Activated T-helper 1 cell treated with anti-CD3 and anti-CD28 coated beads, Interleukin-12 subunit alpha, Interleukin-12 subunit beta, Interleukin-2, Interleukin-4 antibody, amounts not matched to agents 30 ng/mL and 10 ng/mL and 1 ng/mL, durations not matched to agents 14 hours and 24 hours and 36 hours (primary cell): Measurements from ENCODE around the gene NEU1. TPM values are rescaled to one million over a fixed set of nuclear protein-coding genes. Genes with fewer than 3 reads are reported as not detected.
"Not testable (repeated sequence)": the region's sequence is repeated elsewhere in the genome, so short reads cannot be mapped to it uniquely, and the experiment has no call there.

Experiments used
- DNase-seq: peaks from one replicate; pipeline ENCODE4 v3.0.0; 2021; ENCODE audit warnings: low spot score
- H3K27ac Mint-ChIP-seq: one replicate; pipeline ENCODE4 v1.8.0; 2021; ENCODE audit warnings: mild to moderate bottlenecking, mixed read lengths
- H3K27me3 Mint-ChIP-seq: one replicate; pipeline ENCODE4 v1.8.0; 2022; ENCODE audit warnings: mild to moderate bottlenecking, moderate library complexity, mixed read lengths; ENCODE audit not compliant: insufficient read depth
- H3K36me3 Mint-ChIP-seq: one replicate; pipeline ENCODE4 v1.8.0; 2021; ENCODE audit warnings: low read depth, mixed read lengths
- H3K4me1 Mint-ChIP-seq: one replicate; pipeline ENCODE4 v1.8.0; 2021; ENCODE audit warnings: low read depth, mixed read lengths
- H3K4me3 Mint-ChIP-seq: one replicate; pipeline ENCODE4 v1.8.0; 2021; ENCODE audit warnings: mild to moderate bottlenecking, moderate library complexity, mixed read lengths
- H3K9me3 Mint-ChIP-seq: one replicate; pipeline ENCODE4 v1.8.0; 2021; ENCODE audit warnings: mixed read lengths
- intact Hi-C: fragments of 100-400 bp; cut with micrococcal nuclease; formaldehyde crosslinking; loops from one replicate; pipeline ENCODE4 v1.15.1; 2024
- total RNA-seq: library from RNA; stranded (reverse); gene quantifications from 2 replicates; pipeline ENCODE4 v1.2.3, GENCODE V29; 2022

NEU1 gene
- total RNA-seq, 1 donor from 2014 or later: 24.3 TPM

DNA sequence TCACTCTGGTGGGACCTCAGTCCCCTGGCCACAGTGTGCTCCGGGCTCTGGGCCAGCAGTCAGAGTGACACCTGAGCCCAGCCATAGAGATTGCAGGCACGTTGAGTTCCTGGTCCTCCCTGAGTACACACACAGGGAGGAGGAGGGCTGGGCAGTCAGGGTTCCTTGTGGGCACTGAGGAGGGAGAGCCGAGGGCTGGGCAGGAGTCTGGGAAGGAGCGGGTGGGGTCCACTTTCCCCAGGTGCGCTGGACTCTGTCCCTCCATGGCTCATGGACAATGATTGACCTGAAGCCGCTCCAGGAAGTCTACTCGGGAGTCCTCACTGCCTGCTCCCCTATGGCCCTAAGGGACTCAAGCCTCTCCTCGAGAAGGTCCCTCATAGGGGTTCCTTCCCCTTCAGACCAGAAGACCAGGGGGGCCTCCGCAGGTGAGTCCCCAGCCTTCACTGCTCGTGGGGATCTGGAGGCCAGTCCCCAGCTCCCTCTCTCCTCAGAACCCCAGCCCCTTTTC, 15.1 kb upstream of the NEU1 start:
- Mint-ChIP-seq H3K27me3 (no peaks in the 10 kb centered on the region), H3K27ac (no peak overlapping the region), H3K9me3 (no peaks in the 10 kb centered on the region), H3K4me3 (no peak overlapping the region), H3K36me3 (peaks cover 7% of the 10 kb centered on the region), H3K4me1 (peaks cover 4% of the 10 kb centered on the region)
- no peak for DNase-seq
- intact Hi-C loops: no loop called here

DNA sequence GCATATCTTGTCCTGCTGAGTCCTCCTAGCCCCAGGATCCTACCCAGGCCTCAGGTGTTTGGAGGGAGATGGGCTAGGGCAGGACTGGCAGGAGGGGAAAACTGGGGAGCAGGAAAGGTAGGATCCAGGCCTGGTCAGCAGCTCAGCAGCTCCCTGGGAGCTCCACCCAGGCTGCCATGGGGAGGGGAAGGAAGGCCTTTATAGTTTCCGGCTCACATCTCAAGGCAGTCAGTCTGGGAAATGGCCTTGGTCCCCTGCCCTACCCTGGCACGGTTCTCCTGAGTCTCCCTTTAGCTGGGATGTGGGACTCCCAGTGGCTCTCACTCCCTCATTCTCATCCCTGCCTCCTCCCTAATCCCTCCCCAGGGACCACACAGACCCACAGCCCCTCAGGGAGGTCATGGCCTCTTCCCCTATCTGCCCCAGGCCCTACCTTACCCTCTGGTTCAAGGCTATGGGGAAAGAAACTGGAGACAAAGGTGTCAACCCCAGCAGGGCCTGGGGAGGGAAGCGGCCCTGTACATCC, 14.6 kb upstream of the NEU1 start:
- Mint-ChIP-seq H3K9me3 (no peaks in the 10 kb centered on the region), H3K27ac (no peak overlapping the region), H3K4me3 (no peak overlapping the region), H3K4me1 (peaks cover 4% of the 10 kb centered on the region), H3K27me3 (no peaks in the 10 kb centered on the region), H3K36me3 (peaks cover 7% of the 10 kb centered on the region)
- intact Hi-C loops: no loop called here
- no peak for DNase-seq

DNA sequence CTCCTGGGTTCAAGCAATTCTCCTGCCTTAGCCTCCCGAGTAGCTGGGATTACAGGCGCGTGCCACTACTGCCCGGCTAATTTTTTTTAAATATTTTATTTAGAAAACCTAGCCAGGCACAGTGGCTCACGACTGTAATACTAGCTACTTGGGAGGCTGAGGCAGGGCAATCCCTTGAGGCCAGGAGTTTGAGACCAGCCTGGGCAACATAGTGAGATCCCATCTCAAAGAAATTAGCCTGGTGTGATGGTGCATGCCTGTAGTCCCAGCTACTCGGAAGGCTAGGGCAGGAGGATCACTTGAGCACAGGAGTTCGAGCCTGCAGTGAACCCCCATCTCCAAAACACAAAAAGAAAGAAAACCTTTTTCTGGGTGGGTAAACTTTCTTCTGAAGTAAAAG, 13.7 kb upstream of the NEU1 start:
- Mint-ChIP-seq H3K36me3 (peaks cover 5% of the 10 kb centered on the region), H3K27ac (no peak overlapping the region), H3K9me3 (no peaks in the 10 kb centered on the region), H3K4me1 (peaks cover 4% of the 10 kb centered on the region), H3K27me3 (peaks cover 2% of the 10 kb centered on the region), H3K4me3 (no peak overlapping the region)
- no peak for DNase-seq
- intact Hi-C loops: no loop called here

DNA sequence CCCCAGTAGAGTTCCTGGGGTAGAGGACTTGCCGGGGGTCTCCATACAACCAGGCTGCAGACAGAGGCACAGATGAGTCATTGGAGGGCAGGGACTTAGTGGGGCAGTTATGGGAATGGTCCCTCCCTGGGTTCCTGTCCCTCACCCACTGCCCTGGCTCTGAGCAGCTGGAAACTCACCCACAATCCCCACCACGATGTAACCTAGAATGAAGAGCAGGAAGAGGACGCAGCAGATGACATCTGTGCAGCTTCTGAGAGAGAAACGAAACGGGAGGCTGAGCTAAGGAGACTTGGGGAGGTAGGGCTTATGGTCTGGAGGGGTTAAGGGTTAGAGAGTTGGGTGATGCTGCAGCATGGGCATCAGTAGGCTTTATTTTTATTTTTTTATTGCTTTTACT, 13.3 kb upstream of the NEU1 start:
- Mint-ChIP-seq H3K4me3 (no peak overlapping the region), H3K27ac (no peak overlapping the region), H3K36me3 (peaks cover 2% of the 10 kb centered on the region), H3K4me1 (peaks cover 8% of the 10 kb centered on the region), H3K27me3 (peaks cover 2% of the 10 kb centered on the region), H3K9me3 (no peaks in the 10 kb centered on the region)
- intact Hi-C loops: no loop called here
- DNase-seq: no peak

DNA sequence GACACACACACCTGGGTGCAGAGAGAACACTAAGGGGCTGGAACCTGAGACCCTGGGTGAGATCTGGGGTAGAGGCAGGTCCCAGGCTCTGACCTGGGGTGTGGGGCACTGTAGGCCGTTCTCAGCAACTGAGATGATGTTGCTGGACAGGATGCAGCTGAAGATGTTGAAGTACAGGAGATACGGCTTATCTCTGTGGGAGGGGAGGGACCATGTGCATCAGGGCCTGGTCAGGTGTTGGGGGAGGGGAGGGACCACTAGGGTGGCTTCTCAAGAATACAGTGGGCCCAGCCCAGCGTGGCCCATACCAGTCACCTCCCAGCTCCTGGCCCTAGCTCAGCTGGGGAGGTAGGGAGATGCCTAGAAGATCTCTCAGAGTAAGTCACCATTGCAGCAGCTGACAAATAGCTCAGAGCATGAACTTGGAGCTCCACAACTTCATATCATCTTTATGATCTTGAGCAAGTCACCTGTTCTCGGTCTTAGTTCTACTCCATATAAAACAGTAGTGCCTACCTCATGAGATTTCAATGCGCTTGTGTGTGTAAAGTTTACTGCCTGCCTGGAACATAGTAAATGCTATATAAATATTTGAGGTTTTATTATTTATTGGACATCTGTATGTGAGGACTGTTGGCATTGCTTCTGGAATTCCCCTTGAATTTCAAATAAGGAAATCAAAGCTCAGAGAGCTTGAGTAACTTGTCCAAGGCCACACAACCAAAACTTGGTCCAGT, 12.4 kb upstream of the NEU1 start:
- H3K36me3 Mint-ChIP-seq: no peaks in the 10 kb centered on the region
- DNase-seq: no peak
- intact Hi-C loops: no loop called here
- peaks cover 9% of the 10 kb centered on the region for H3K4me1 Mint-ChIP-seq
- no peak overlapping the region for H3K4me3 Mint-ChIP-seq
- peaks cover 2% of the 10 kb centered on the region for H3K27me3 Mint-ChIP-seq
- no peak overlapping the region for H3K27ac Mint-ChIP-seq
- H3K9me3 Mint-ChIP-seq: no peaks in the 10 kb centered on the region

DNA sequence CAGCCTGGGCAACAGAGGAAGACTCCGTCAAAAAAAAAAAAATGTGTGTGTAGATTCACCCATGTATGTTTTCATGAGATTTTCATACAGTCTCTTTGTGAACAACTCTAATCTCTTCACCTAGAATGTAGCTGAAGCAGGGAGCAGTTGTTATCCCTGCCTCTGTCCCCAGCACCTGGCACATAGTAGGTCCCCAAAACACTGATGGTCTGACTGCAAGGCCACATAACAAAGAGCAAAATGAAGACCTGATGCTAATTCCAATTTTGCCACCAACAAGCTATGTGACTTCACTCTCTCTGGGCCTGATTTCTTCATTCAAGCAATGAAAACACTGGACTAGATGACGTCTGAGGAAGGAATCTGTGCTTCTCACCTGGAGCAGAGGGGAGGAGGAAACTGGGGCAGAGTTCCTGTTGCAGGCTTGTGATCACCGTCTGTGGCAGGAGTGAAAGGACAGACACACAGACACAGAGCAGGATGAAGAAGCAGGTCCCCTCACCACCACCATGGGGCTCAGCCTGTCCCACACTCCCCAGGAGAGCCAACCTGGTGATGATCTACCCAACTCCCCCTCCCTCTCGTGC, 11.6 kb upstream of the NEU1 start:
- intact Hi-C loops: no loop called here
- Mint-ChIP-seq H3K4me3 (no peak overlapping the region), H3K9me3 (no peaks in the 10 kb centered on the region), H3K27me3 (peaks cover 2% of the 10 kb centered on the region), H3K27ac (no peak overlapping the region), H3K36me3 (no peaks in the 10 kb centered on the region), H3K4me1 (peaks cover 9% of the 10 kb centered on the region)
- no peak for DNase-seq

DNA sequence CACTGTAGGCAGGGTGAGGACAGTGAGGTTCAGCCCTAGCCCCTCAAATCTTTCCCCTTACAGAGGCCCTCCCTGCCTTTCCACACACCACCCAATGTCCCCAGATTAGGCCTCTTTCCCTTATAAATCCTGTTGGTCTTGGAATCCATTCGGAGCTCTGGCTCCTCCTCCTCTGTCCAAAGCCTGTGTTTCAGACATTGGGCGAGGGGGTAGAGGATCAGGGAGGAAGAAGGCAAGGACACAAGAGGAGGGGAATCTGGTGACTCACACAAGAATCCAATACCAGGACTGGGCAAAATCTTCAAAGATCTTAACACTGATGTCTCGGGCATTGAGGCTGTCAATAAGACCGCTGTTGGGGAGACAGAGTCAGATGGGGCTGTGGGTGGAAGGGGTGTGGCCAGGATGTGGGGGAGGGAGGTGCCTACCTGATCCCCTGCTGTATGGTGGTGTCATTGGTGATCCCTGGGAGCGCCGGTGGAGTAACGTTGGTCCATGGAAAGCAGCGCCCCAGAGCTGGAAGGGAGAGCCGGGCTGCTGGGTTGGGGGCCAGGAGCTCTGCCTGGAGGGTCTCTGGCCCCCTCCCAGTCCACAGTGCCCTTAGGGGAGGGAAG, 8.5 kb upstream of the NEU1 start:
- H3K4me3 Mint-ChIP-seq: no peak overlapping the region
- no peaks in the 10 kb centered on the region for H3K36me3 Mint-ChIP-seq
- no peaks in the 10 kb centered on the region for H3K9me3 Mint-ChIP-seq
- intact Hi-C loops: no loop called here
- H3K27me3 Mint-ChIP-seq: peaks cover 4% of the 10 kb centered on the region
- DNase-seq: no peak
- peaks cover 9% of the 10 kb centered on the region for H3K4me1 Mint-ChIP-seq
- H3K27ac Mint-ChIP-seq: no peak overlapping the region

DNA sequence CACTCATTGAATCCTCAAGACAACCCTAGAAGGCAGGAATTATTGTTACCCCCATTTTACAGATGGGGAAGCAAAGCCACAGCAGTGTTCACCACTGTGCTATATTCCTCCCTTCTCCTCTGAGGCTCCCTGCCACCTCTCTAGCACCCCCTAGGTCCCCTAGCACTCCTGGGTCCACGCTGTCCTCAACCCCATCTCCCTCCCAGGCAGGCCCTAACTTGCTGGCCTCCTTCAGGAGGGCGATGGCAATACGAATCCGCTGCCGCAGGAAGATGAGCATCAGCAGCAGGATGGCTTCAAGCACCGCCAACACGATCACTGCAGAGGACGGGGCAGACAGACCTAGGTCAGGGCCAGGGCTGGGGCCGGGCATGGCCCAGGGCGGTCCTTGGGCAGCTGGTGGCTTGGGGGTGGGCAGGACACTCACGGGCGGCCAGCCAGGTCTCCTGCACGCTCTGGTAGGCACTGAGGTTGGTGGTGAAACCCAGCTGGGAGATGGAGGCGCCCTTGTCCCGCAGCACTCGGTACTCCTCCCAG, 7.8 kb upstream of the NEU1 start:
- Mint-ChIP-seq H3K27me3 (peaks cover 4% of the 10 kb centered on the region), H3K4me3 (no peak overlapping the region), H3K9me3 (no peaks in the 10 kb centered on the region), H3K27ac (no peak overlapping the region), H3K36me3 (no peaks in the 10 kb centered on the region), H3K4me1 (peaks cover 9% of the 10 kb centered on the region)
- no peak for DNase-seq
- intact Hi-C loops: no loop called here

DNA sequence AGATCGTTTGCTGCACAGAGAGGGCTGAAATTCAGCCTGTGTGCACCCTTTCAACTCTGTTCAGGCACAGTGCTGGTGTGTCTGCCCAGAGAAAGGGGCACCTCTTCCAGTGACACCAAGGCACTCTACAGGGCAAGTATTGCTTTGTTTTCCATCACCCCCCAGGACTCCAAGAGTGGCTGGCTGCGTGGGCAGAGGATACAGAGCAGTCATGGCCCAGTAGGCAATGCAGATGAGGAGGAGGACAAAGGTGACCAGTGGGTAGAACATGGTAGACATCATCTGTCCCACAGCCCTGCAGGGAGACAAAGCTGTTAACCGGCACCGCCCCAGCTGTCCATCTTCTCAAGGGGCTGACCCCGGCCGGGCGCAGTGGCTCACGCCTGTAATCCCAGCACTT, 6.7 kb upstream of the NEU1 start:
- Mint-ChIP-seq H3K9me3 (no peaks in the 10 kb centered on the region), H3K4me3 (no peak overlapping the region), H3K27ac (no peak overlapping the region), H3K27me3 (peaks cover 4% of the 10 kb centered on the region), H3K36me3 (no peaks in the 10 kb centered on the region), H3K4me1 (peaks cover 14% of the 10 kb centered on the region)
- no peak for DNase-seq
- intact Hi-C loops: loop anchor here (10.0 kb wide), 1 partner anchor 1255 kb away; the partner anchor contains the start of genes MRPS18B and PPP1R10

DNA sequence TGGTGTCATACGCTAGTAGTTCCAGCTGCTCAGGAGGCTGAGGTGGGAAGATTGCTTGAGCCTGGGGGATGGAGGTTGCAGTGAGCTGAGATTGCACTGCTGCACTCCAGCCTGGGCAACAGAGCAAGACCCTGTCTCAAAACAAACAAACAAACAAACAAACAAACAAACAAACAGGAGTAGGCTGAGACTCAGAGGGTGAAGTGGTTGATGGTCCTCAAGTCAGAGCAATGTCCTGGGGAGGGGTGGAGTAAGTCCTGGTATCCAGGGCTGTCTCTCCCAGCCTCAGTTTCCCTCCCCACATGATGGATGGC, 6.0 kb upstream of the NEU1 start:
- intact Hi-C loops: loop anchor here (10.0 kb wide), 1 partner anchor 1254 kb away; the partner anchor contains the start of genes MRPS18B and PPP1R10

DNA sequence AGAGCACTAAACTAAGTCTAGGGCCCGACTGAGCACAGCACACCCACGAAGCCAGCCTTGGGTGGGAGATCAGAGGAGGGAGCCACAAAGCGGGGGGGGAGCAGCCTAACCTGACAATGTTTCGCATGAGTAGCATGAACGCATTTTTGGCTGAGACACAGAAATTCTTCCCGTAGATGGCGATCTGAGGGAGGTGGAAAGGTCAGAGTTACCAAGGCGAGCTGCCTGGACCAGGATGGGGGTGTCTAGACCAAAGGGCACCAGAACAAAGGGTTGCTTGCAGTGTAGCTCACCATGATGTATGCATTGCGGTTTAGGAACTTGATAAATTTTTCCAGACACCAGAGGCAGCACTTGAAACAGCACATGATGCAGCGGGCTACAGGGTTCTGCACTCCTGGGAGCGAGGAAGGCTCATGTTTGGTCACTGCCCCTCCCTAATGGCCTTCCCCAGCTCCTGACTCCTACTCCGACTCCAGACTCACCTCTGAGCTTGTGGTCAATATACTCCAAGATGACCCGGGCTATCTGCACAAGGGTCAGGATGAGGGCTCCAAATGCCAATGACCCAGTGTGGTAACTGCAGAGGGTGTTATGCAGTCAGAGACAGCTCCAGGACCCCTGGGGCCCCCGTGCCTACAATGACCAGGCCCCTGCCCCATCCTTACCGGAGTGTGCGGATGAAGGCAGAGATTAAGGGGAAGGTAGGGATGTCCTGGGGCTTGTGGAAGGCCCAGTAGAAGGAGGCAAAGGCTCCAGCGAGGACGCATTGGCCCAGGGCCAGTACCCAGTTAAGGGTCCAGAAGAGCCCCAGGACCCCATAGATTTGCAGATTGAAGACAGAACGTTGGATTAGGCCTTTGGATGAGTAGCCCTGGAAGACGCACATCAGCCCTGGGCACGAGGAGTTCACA, 2.8 kb upstream of the NEU1 start:
- H3K9me3 Mint-ChIP-seq: no peaks in the 10 kb centered on the region
- intact Hi-C loops: loop anchor here (10.0 kb wide), 1 partner anchor 1251 kb away; the partner anchor contains the start of genes MRPS18B and PPP1R10
- H3K36me3 Mint-ChIP-seq: peaks cover 2% of the 10 kb centered on the region
- H3K27ac Mint-ChIP-seq: no peak overlapping the region
- H3K4me3 Mint-ChIP-seq: peak overlapping the region; percentile 15
- H3K4me1 Mint-ChIP-seq: peaks cover 37% of the 10 kb centered on the region
- peaks cover 5% of the 10 kb centered on the region for H3K27me3 Mint-ChIP-seq
- no peak for DNase-seq

More for the DNA sequence above, 6.0 kb upstream of the NEU1 start:
- peaks cover 18% of the 10 kb centered on the region for H3K4me1 Mint-ChIP-seq
- not testable (repeated sequence) for H3K27ac Mint-ChIP-seq, H3K9me3 Mint-ChIP-seq, DNase-seq, H3K27me3 Mint-ChIP-seq, H3K4me3 Mint-ChIP-seq, H3K36me3 Mint-ChIP-seq

DNA sequence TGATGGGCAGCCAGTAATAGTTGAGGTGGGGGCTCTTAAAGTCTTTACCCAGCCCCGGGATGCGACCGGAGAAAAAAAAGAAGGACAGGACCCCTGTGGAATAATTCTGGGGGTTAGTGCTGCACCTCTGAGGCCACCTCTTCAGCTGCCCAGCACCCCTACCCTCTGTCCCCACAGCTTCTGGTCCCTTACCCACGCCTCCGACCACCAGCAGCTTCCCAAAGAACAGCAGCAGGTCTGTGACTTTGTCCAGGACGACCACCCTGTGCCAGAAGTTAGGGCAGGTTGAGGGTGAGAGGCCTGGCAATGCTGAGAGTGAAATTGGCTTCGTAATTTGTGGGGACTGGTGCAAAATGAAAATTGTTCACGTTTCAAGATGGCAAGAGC, 2.2 kb upstream of the NEU1 start:
- Mint-ChIP-seq H3K9me3 (no peaks in the 10 kb centered on the region), H3K4me1 (peaks cover 37% of the 10 kb centered on the region), H3K27me3 (peaks cover 5% of the 10 kb centered on the region), H3K27ac (no peak overlapping the region), H3K4me3 (no peak overlapping the region), H3K36me3 (peaks cover 3% of the 10 kb centered on the region)
- intact Hi-C loops: loop anchor here (10.0 kb wide), 1 partner anchor 1250 kb away; the partner anchor contains the start of genes MRPS18B and PPP1R10
- no peak for DNase-seq
